Measurements from ENCODE around the gene IPMK. TPM values are rescaled to one million over a fixed set of nuclear protein-coding genes. Genes with fewer than 3 reads are reported as not detected.

The IPMK gene
- total RNA-seq, 1 experiment from 2014 or later, result 7.2 TPM

- H3K4me2 ChIP-seq (ENCODE audit: insufficient read depth, insufficient read length, low read length), result no peak overlapping the region
- H3K4me1 ChIP-seq (ENCODE audit: insufficient read depth, low read length), result no peaks in the 10 kb centered on the region
- no peak for DNase-seq
- Mint-ChIP-seq H3K9me3 (peaks cover 9 to 23% of the 10 kb centered on the region in 2 experiments), H3K27ac (no peak overlapping the region), H3K4me3 (no peak overlapping the region), H3K4me1 (peaks cover 2 to 3% of the 10 kb centered on the region in 2 experiments; a peak in 3 of 4 replicates), H3K36me3 (ENCODE audit: insufficient read depth in 1 of 3, low read depth in 3 of 3) (peaks cover 0 to 17% (median 7%) of the 10 kb centered on the region in 3 experiments; a peak in 4 of 7 replicates), H3K27me3 (ENCODE audit: low read depth) (no peaks in the 10 kb centered on the region)
- H3K14ac ChIP-seq (ENCODE audit: insufficient read depth, low read length), result no peak overlapping the region
- H3K27ac ChIP-seq (ENCODE audit: insufficient read length, low read depth, low read length), result no peak overlapping the region
- H3T11ph ChIP-seq (ENCODE audit: low read length), result no peak overlapping the region
- H4K20me1 ChIP-seq (ENCODE audit: control insufficient read depth, insufficient read depth, insufficient read length), result no peaks in the 10 kb centered on the region
- H2BK15ac ChIP-seq (ENCODE audit: low read depth, low read length), result no peak overlapping the region
- H3K23me2 ChIP-seq (ENCODE audit: insufficient read length, low read depth, low read length, poor library complexity, severe bottlenecking), result no peaks in the 10 kb centered on the region
- H3K79me1 ChIP-seq (ENCODE audit: insufficient read depth, low read depth, low read length, poor library complexity, severe bottlenecking), result no peaks in the 10 kb centered on the region
- no peak overlapping the region for H3K56ac ChIP-seq (ENCODE audit: insufficient read length, low read depth, low read length)
- no peaks in the 10 kb centered on the region for H3K79me2 ChIP-seq (ENCODE audit: insufficient read depth, low read length)
- H2AFZ ChIP-seq (ENCODE audit: low read length), result no peak overlapping the region
- H2BK12ac ChIP-seq (ENCODE audit: insufficient read length, low read depth, low read length), result no peak overlapping the region
- H2AK5ac ChIP-seq (ENCODE audit: insufficient read length, low read length), result no peak overlapping the region
- no peak overlapping the region for H3K23ac ChIP-seq (ENCODE audit: insufficient read length, low read depth, low read length)
- TF ChIP-seq CTCF (conservative IDR thresholded peaks at IDR 0.05), result no peak
- no peak overlapping the region for H4K91ac ChIP-seq (ENCODE audit: insufficient read length, low read depth, low read length)
- no peak overlapping the region for H2BK120ac ChIP-seq (ENCODE audit: low read depth, low read length, poor library complexity, severe bottlenecking)
- no peak overlapping the region for H4K8ac ChIP-seq (replicated peaks; ENCODE audit: insufficient read length, low read depth, low read length)
- no peak overlapping the region for H3K9ac ChIP-seq (ENCODE audit: extremely low read depth, insufficient read length, low read length)
- H2BK5ac ChIP-seq (ENCODE audit: insufficient read length, low read length), result no peak overlapping the region
- peaks cover 6% of the 10 kb centered on the region for H3K9me3 ChIP-seq (ENCODE audit: control insufficient read depth, low read depth, low read length)
- H3K4ac ChIP-seq (ENCODE audit: low read depth, low read length), result no peak overlapping the region
- H2BK20ac ChIP-seq (ENCODE audit: low read depth, low read length, poor library complexity, severe bottlenecking), result no peak overlapping the region
- H3K18ac ChIP-seq (ENCODE audit: insufficient read length, low read depth, low read length), result no peak overlapping the region
- no peak overlapping the region for H4K5ac ChIP-seq (ENCODE audit: insufficient read length, low read depth, low read length)
- no peaks in the 10 kb centered on the region for H3K27me3 ChIP-seq (ENCODE audit: insufficient read depth, low read length)
Observed at GRCh38 chr10:58143944-58144343, 123.8 kb downstream of the IPMK start.

Other genes with a start within 250 kb of the IPMK start
- gene CISD1, start 1.3 kb upstream of the IPMK start, total RNA-seq (2021), result 37.3 and 42.0 TPM in 2 replicates
- 26.8 and 27.7 TPM in 2 replicates for gene UBE2D1, start 67.1 kb upstream of the IPMK start, total RNA-seq (2021)
- 129 and 144 TPM in 2 replicates for gene TFAM, start 117.5 kb upstream of the IPMK start, total RNA-seq (2021)
- 0.57 and 0.64 TPM in 2 replicates for gene BICC1, start 245.0 kb upstream of the IPMK start, total RNA-seq (2021)